ENCODE results near the gene DPEP1.

DNA sequence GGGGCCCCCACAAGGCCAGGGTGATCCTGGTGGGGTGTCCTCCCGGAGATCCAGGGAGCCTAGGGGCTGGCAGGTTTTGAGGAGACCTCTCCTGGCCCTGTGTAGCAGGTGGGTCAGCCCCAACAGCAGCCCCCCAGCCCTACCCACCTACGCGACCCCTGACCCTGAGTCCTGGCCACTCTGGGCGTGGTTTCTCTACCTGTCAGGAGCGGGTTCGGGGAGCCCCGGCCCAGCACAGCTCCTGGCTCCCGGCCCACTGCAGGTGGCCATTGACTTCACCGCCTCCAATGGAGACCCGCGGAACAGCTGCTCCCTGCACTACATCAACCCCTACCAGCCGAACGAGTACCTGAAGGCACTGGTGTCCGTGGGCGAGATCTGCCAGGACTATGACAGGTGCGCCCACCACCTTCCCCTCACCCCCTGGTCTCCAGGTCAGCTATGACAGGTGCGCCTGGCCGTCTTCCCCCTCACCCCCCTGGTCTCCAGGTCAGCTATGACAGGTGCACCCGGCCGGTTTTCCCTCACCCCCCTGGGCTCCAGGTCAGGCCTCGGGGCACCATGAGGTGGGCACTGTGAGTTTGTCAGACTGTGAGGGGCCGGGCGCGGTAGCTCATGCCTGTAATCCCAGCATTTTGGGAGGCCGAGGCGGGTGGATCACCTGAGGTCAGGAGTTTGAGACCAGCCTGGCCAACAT lies 24.9 kb upstream of the DPEP1 start:
- TF ChIP-seq, protein P1, sequence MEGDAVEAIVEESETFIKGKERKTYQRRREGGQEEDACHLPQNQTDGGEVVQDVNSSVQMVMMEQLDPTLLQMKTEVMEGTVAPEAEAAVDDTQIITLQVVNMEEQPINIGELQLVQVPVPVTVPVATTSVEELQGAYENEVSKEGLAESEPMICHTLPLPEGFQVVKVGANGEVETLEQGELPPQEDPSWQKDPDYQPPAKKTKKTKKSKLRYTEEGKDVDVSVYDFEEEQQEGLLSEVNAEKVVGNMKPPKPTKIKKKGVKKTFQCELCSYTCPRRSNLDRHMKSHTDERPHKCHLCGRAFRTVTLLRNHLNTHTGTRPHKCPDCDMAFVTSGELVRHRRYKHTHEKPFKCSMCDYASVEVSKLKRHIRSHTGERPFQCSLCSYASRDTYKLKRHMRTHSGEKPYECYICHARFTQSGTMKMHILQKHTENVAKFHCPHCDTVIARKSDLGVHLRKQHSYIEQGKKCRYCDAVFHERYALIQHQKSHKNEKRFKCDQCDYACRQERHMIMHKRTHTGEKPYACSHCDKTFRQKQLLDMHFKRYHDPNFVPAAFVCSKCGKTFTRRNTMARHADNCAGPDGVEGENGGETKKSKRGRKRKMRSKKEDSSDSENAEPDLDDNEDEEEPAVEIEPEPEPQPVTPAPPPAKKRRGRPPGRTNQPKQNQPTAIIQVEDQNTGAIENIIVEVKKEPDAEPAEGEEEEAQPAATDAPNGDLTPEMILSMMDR (IDR thresholded peaks at IDR 0.05): no peak
- TF ChIP-seq ETV6 (CRISPR knock-in tag; IDR thresholded peaks at IDR 0.05) (no peak), TEAD1 (CRISPR knock-in tag; IDR thresholded peaks at IDR 0.05) (no peak), SOX15 (CRISPR knock-in tag; IDR thresholded peaks at IDR 0.05) (no peak), TP53 (CRISPR knock-in tag; IDR thresholded peaks at IDR 0.05) (no peak), ELF4 (CRISPR knock-in tag; IDR thresholded peaks at IDR 0.05; ENCODE audit: low read depth) (no peak), CREM (CRISPR knock-in tag; IDR thresholded peaks at IDR 0.05) (no peak)
- TF ChIP-seq, protein P2, sequence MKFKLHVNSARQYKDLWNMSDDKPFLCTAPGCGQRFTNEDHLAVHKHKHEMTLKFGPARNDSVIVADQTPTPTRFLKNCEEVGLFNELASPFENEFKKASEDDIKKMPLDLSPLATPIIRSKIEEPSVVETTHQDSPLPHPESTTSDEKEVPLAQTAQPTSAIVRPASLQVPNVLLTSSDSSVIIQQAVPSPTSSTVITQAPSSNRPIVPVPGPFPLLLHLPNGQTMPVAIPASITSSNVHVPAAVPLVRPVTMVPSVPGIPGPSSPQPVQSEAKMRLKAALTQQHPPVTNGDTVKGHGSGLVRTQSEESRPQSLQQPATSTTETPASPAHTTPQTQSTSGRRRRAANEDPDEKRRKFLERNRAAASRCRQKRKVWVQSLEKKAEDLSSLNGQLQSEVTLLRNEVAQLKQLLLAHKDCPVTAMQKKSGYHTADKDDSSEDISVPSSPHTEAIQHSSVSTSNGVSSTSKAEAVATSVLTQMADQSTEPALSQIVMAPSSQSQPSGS (CRISPR knock-in tag; IDR thresholded peaks at IDR 0.05; ENCODE audit: borderline replicate concordance, low read depth): no peak
- TF ChIP-seq, protein P3, sequence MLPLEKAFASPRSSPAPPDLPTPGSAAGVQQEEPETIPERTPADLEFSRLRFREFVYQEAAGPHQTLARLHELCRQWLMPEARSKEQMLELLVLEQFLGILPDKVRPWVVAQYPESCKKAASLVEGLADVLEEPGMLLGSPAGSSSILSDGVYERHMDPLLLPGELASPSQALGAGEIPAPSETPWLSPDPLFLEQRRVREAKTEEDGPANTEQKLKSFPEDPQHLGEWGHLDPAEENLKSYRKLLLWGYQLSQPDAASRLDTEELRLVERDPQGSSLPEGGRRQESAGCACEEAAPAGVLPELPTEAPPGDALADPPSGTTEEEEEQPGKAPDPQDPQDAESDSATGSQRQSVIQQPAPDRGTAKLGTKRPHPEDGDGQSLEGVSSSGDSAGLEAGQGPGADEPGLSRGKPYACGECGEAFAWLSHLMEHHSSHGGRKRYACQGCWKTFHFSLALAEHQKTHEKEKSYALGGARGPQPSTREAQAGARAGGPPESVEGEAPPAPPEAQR (CRISPR knock-in tag; IDR thresholded peaks at IDR 0.05): no peak
- TF ChIP-seq, protein P4, sequence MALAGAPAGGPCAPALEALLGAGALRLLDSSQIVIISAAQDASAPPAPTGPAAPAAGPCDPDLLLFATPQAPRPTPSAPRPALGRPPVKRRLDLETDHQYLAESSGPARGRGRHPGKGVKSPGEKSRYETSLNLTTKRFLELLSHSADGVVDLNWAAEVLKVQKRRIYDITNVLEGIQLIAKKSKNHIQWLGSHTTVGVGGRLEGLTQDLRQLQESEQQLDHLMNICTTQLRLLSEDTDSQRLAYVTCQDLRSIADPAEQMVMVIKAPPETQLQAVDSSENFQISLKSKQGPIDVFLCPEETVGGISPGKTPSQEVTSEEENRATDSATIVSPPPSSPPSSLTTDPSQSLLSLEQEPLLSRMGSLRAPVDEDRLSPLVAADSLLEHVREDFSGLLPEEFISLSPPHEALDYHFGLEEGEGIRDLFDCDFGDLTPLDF (CRISPR knock-in tag; IDR thresholded peaks at IDR 0.05): no peak
- TF ChIP-seq, protein P5, sequence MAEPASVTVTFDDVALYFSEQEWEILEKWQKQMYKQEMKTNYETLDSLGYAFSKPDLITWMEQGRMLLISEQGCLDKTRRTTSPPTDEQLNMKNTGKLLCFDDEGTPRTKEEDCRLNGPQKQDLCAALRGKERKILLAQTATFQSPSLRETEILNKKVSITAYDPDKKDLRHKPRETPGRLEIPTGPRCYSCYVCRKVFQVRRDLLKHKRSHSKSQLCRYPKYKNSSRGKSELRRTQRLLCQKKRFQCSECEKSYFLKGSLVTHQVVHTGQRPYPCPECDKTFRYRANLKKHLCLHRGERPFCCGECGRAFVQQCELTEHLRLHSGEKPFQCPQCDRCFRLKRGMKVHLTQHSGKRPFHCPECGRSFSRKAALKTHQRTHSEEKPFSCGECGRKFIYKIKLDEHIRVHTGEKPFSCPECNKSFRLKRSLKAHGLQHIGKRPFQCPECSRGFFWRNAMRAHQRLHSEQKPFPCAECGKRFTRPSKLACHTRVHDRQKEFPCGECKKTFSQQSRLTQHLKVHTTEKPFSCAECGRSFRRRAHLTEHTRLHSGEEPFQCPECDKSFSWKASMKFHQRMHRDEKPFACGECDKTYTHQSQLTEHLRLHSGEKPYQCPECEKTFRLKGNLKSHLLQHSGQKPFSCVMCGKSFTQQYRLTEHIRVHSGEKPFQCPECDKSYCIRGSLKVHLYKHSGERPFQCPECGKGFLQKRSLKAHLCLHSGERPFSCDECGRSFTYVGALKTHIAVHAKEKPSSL (CRISPR knock-in tag; conservative IDR thresholded peaks at IDR 0.05): no peak

All from WTC11 (cell line).